GM23338 (cell line): ENCODE results near the gene FGFR3. TPM values are rescaled to one million over a fixed set of nuclear protein-coding genes. Genes with fewer than 3 reads are reported as not detected.

Experiments
- ATAC-seq: fragments of 200-7000 bp; cut with Tn5 transposase; 3 replicates; pipeline ENCODE4 v1.9.1; 2020
- DNase-seq: peaks from one replicate; pipeline ENCODE4 v3.0.0-alpha.2; 2015; ENCODE audit warnings: low spot score
- H2AFZ ChIP-seq: fragments of 200-600 bp; sonication (generic); 2 replicates; pipeline ENCODE4 v1.8.0; 2016; ENCODE audit warnings: antibody characterized with exemption, mild to moderate bottlenecking, moderate library complexity
- H3F3A ChIP-seq: fragments of 200-600 bp; sonication (generic); replicated peaks from 2 replicates; pipeline ENCODE4 v1.8.0; 2017; ENCODE audit warnings: antibody characterized with exemption, mixed run types, low read depth
- H3K27ac ChIP-seq: fragments of 200-600 bp; sonication (generic); 2 replicates; pipeline ENCODE4 v1.6.1; 2016; ENCODE audit warnings: low read depth
- H3K27me3 ChIP-seq: fragments of 200-600 bp; sonication (generic); 2 replicates; pipeline ENCODE4 v1.8.0; 2016; ENCODE audit warnings: mild to moderate bottlenecking, mixed run types, moderate library complexity; ENCODE audit not compliant: insufficient read depth
- H3K36me3 ChIP-seq: fragments of 200-600 bp; sonication (generic); 2 replicates; pipeline ENCODE4 v1.8.0; 2016; ENCODE audit warnings: mild to moderate bottlenecking; ENCODE audit not compliant: insufficient read depth
- H3K4me1 ChIP-seq: fragments of 200-600 bp; sonication (generic); 2 replicates; pipeline ENCODE4 v1.8.0; 2016; ENCODE audit warnings: mild to moderate bottlenecking, moderate library complexity; ENCODE audit not compliant: insufficient read depth
- H3K4me2 ChIP-seq: fragments of 200-600 bp; sonication (generic); 2 replicates; pipeline ENCODE4 v1.7.1; 2017; ENCODE audit warnings: mixed run types
- H3K4me3 ChIP-seq: fragments of 200-600 bp; sonication (generic); 2 replicates; pipeline ENCODE4 v1.6.1; 2016; ENCODE audit warnings: mixed run types
- H3K79me2 ChIP-seq: fragments of 200-600 bp; sonication (generic); replicated peaks from 2 replicates; pipeline ENCODE4 v1.8.0; 2017; ENCODE audit warnings: mild to moderate bottlenecking; ENCODE audit not compliant: insufficient read depth
- H3K9me2 ChIP-seq: fragments of 200-600 bp; sonication (generic); 2 replicates; pipeline ENCODE4 v1.8.0; 2017; ENCODE audit not compliant: insufficient read depth
- H4K20me1 ChIP-seq: fragments of 200-600 bp; sonication (generic); replicated peaks from 2 replicates; pipeline ENCODE4 v1.8.0; 2017; ENCODE audit warnings: mild to moderate bottlenecking; ENCODE audit not compliant: insufficient read depth
- H3K27ac Mint-ChIP-seq: 2 replicates; pipeline ENCODE4 v1.8.0; 2020; ENCODE audit warnings: inconsistent platforms, mild to moderate bottlenecking, moderate library complexity, mixed read lengths
- H3K27me3 Mint-ChIP-seq: 3 replicates; pipeline ENCODE4 v1.8.0; 2022; ENCODE audit warnings: low read depth, mild to moderate bottlenecking, moderate library complexity, mixed read lengths, inconsistent platforms; ENCODE audit not compliant: insufficient read depth, poor library complexity
- H3K36me3 Mint-ChIP-seq: 3 replicates; pipeline ENCODE4 v1.8.0; 2021; ENCODE audit warnings: low read depth, mild to moderate bottlenecking, inconsistent platforms, moderate library complexity, mixed read lengths
- H3K4me1 Mint-ChIP-seq: 3 replicates; pipeline ENCODE4 v1.8.0; 2020; ENCODE audit warnings: mild to moderate bottlenecking, inconsistent platforms, mixed read lengths
- H3K4me3 Mint-ChIP-seq: 3 replicates; pipeline ENCODE4 v1.8.0; 2021; ENCODE audit warnings: moderate library complexity, mild to moderate bottlenecking, inconsistent platforms, mixed read lengths
- H3K9me3 Mint-ChIP-seq: 3 replicates; pipeline ENCODE4 v1.8.0; 2020; ENCODE audit warnings: moderate library complexity, mild to moderate bottlenecking, inconsistent platforms, mixed read lengths
- EZH2phosphoT487 ChIP-seq: fragments of 200-600 bp; sonication (generic); IDR thresholded peaks from one replicate; pipeline ENCODE4 v1.8.1; 2018; ENCODE audit warnings: antibody characterized with exemption; ENCODE audit not compliant: unreplicated experiment
- JUNB ChIP-seq: IDR thresholded peaks from one replicate; pipeline ENCODE4 v1.6.1; 2016; ENCODE audit warnings: antibody characterized with exemption; ENCODE audit not compliant: unreplicated experiment
- polyA plus RNA-seq: library from polyadenylated mRNA; unstranded; fragments of >200 nt; fragmentation: Nextera tagmentation; extraction: Ambion mirVana; gene quantifications from 2 replicates; pipeline ENCODE4 v1.2.1, GENCODE V29; 2016
- total RNA-seq: library from RNA; depleted of rRNA; stranded (reverse); fragments of >200 nt; shearing (Covaris generic); gene quantifications from 2 replicates; pipeline ENCODE4 v1.2.3, GENCODE V29; 2014
- TF ChIP-seq, protein P1 (sequence below): fragments of 250-450 bp; sonication (Bioruptor Pico); IDR thresholded peaks from 2 replicates; pipeline ENCODE4 v1.5.0; 2020; ENCODE audit warnings: mild to moderate bottlenecking, moderate library complexity
- TF ChIP-seq, protein P2 (sequence below), 2 experiments: fragments of 200-600 bp in 1 of 2; sonication (generic) in 1 of 2; conservative IDR thresholded peaks; 2 replicates each; pipeline versions ENCODE4 v1.5.1 to v1.6.1; 2016 to 2017; ENCODE audit warnings: antibody characterized with exemption in 2 of 2, low read depth in 2 of 2, mild to moderate bottlenecking in 2 of 2, moderate library complexity in 1 of 2

The FGFR3 gene
- total and polyA plus RNA-seq, 2 experiments from 2014 or later: 3.6 to 17.4 TPM

DNA sequence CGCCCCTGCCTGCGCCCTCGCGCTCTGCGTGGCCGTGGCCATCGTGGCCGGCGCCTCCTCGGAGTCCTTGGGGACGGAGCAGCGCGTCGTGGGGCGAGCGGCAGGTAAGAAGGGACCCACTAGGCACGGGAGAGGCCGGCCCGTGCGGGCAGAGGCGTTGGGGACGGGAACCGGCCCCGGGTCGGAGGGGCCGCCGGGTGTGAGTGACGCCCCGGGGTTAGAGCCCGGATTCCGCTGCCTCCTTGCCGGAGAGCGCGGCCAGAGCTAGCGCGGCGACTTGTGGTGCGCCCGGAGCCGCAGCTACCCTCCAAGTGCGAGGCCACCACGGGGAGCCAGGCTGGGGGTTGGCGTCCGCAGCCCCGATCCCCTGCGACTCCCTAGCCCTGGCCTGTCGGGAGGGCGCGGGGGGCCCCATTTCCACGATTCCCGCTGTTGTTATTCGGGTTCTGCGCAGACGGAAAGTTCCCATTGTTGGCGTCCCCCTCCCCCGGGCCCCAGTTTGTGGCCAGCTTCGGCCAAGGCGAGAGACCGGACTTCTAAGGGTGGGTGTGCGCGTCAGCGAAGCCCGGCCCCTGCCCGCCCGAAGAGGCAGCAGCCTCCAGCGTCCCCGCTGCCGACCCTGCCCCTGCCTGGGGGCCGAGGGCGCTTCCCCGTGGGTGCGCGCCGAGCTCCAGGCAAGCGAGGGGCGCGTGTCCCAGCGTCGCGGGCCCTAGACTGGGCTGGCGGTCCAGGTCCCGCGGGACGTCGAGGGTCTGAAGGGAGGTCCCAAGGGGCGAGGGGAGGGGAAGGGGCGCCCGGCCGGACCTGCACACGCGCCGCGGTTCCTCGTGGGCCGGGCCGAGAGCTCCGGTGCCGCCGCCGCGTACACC, 1.1 kb downstream of the FGFR3 start (continued):
- TF ChIP-seq, protein P1, sequence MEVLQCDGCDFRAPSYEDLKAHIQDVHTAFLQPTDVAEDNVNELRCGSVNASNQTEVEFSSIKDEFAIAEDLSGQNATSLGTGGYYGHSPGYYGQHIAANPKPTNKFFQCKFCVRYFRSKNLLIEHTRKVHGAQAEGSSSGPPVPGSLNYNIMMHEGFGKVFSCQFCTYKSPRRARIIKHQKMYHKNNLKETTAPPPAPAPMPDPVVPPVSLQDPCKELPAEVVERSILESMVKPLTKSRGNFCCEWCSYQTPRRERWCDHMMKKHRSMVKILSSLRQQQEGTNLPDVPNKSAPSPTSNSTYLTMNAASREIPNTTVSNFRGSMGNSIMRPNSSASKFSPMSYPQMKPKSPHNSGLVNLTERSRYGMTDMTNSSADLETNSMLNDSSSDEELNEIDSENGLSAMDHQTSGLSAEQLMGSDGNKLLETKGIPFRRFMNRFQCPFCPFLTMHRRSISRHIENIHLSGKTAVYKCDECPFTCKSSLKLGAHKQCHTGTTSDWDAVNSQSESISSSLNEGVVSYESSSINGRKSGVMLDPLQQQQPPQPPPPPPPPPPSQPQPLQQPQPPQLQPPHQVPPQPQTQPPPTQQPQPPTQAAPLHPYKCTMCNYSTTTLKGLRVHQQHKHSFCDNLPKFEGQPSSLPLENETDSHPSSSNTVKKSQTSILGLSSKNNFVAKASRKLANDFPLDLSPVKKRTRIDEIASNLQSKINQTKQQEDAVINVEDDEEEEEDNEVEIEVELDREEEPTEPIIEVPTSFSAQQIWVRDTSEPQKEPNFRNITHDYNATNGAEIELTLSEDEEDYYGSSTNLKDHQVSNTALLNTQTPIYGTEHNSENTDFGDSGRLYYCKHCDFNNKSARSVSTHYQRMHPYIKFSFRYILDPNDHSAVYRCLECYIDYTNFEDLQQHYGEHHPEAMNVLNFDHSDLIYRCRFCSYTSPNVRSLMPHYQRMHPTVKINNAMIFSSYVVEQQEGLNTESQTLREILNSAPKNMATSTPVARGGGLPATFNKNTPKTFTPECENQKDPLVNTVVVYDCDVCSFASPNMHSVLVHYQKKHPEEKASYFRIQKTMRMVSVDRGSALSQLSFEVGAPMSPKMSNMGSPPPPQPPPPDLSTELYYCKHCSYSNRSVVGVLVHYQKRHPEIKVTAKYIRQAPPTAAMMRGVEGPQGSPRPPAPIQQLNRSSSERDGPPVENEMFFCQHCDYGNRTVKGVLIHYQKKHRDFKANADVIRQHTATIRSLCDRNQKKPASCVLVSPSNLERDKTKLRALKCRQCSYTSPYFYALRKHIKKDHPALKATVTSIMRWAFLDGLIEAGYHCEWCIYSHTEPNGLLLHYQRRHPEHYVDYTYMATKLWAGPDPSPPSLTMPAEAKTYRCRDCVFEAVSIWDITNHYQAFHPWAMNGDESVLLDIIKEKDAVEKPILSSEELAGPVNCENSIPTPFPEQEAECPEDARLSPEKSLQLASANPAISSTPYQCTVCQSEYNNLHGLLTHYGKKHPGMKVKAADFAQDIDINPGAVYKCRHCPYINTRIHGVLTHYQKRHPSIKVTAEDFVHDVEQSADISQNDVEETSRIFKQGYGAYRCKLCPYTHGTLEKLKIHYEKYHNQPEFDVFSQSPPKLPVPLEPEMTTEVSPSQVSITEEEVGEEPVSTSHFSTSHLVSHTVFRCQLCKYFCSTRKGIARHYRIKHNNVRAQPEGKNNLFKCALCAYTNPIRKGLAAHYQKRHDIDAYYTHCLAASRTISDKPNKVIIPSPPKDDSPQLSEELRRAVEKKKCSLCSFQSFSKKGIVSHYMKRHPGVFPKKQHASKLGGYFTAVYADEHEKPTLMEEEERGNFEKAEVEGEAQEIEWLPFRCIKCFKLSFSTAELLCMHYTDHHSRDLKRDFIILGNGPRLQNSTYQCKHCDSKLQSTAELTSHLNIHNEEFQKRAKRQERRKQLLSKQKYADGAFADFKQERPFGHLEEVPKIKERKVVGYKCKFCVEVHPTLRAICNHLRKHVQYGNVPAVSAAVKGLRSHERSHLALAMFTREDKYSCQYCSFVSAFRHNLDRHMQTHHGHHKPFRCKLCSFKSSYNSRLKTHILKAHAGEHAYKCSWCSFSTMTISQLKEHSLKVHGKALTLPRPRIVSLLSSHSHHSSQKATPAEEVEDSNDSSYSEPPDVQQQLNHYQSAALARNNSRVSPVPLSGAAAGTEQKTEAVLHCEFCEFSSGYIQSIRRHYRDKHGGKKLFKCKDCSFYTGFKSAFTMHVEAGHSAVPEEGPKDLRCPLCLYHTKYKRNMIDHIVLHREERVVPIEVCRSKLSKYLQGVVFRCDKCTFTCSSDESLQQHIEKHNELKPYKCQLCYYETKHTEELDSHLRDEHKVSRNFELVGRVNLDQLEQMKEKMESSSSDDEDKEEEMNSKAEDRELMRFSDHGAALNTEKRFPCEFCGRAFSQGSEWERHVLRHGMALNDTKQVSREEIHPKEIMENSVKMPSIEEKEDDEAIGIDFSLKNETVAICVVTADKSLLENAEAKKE (CRISPR knock-in tag): no peak

DNA sequence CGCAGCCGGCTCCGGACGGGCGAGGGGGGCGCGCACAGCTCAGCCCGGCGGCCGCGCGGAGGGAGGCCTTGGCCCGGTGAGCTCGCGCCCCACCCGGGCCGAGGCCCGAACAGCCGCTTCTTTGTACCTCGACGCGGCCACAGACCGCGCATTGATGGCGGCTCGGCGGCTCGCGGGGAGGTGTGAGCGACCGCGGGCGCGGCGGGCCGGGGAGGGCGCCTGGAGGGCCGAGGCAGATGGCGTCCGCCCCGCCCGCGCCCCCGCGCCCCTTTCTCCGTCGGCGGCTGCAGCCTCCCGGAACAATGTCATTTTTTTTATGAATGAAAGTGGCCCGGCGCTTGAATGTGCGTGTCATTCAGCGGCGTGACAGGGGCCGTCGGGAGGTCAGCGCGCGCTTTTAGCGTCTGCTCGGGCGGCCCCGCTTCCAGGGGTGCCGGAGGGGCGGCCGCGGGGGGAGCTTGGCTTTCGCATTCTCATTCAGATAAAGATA, 1.8 kb downstream of the FGFR3 start:
- Mint-ChIP-seq H3K4me3 (peak overlapping the region; percentile 53; the same call in 2 of the 3 replicates), H3K9me3 (no peaks in the 10 kb centered on the region), H3K4me1 (no peaks in the 10 kb centered on the region; the same call in 2 of the 3 replicates), H3K27me3 (peaks cover 28% of the 10 kb centered on the region), H3K27ac (no peak overlapping the region), H3K36me3 (no peaks in the 10 kb centered on the region)
- Histone ChIP-seq H3F3A (no peaks in the 10 kb centered on the region), H3K4me3 (peak overlapping the region; percentile 67), H3K27me3 (peaks cover 49% of the 10 kb centered on the region), H3K4me1 (0 out of 2 replicates have a peak, but pooled peaks cover 4% of the 10 kb centered on the region), H3K9me2 (no peaks in the 10 kb centered on the region), H3K27ac (no peak overlapping the region), H3K4me2 (peak overlapping the region; percentile 90), H4K20me1 (peaks cover 4% of the 10 kb centered on the region; the same call in 1 of the 2 replicates), H3K36me3 (no peaks in the 10 kb centered on the region), H2AFZ (no peak overlapping the region), H3K79me2 (no peaks in the 10 kb centered on the region)
- TF ChIP-seq EZH2phosphoT487: peak; percentile 44
- TF ChIP-seq JUNB: no peak
- TF ChIP-seq, protein P2, sequence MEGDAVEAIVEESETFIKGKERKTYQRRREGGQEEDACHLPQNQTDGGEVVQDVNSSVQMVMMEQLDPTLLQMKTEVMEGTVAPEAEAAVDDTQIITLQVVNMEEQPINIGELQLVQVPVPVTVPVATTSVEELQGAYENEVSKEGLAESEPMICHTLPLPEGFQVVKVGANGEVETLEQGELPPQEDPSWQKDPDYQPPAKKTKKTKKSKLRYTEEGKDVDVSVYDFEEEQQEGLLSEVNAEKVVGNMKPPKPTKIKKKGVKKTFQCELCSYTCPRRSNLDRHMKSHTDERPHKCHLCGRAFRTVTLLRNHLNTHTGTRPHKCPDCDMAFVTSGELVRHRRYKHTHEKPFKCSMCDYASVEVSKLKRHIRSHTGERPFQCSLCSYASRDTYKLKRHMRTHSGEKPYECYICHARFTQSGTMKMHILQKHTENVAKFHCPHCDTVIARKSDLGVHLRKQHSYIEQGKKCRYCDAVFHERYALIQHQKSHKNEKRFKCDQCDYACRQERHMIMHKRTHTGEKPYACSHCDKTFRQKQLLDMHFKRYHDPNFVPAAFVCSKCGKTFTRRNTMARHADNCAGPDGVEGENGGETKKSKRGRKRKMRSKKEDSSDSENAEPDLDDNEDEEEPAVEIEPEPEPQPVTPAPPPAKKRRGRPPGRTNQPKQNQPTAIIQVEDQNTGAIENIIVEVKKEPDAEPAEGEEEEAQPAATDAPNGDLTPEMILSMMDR (conservative IDR thresholded peaks at IDR 0.05; ENCODE audit: low read depth in 2 of 2): no peak
- DNase-seq: no peak
- ATAC-seq: peak; percentile 1; the same call in 2 of the 3 replicates
